Activated naive CD4-positive, alpha-beta T cell treated with anti-CD3 and anti-CD28 coated beads, Interleukin-2, amount 10 ng/mL, durations not matched to agents 7 days and 5 days (primary cell): Measurements from ENCODE around the gene CCNG1.
"Not testable (repeated sequence)": the region's sequence is repeated elsewhere in the genome, so short reads cannot be mapped to it uniquely, and the experiment has no call there.

Experiments used
- CTCF ChIA-PET: fragments of 350-600 bp; sonication (Branson Sonifier 250); formaldehyde crosslinking; loops from one replicate; lab custom pipeline; 2021; ENCODE audit warnings: antibody characterized with exemption; lab: Charles Lee
- DNase-seq: peaks from one replicate; pipeline ENCODE4 v3.0.0-alpha.2; 2020
- H3K27ac Mint-ChIP-seq: one replicate; pipeline ENCODE4 v1.8.0; 2021; ENCODE audit warnings: mild to moderate bottlenecking, moderate library complexity, mixed read lengths
- H3K27me3 Mint-ChIP-seq: one replicate; pipeline ENCODE4 v1.8.0; 2021; ENCODE audit warnings: mild to moderate bottlenecking, mixed read lengths
- H3K36me3 Mint-ChIP-seq: one replicate; pipeline ENCODE4 v1.8.0; 2021; ENCODE audit warnings: mixed read lengths
- H3K4me1 Mint-ChIP-seq: one replicate; pipeline ENCODE4 v1.8.0; 2021; ENCODE audit warnings: mixed read lengths
- H3K4me3 Mint-ChIP-seq: one replicate; pipeline ENCODE4 v1.8.0; 2021; ENCODE audit warnings: mild to moderate bottlenecking, moderate library complexity, mixed read lengths
- H3K9me3 Mint-ChIP-seq: one replicate; pipeline ENCODE4 v1.8.0; 2021; ENCODE audit warnings: mixed read lengths

The CCNG1 gene

DNA sequence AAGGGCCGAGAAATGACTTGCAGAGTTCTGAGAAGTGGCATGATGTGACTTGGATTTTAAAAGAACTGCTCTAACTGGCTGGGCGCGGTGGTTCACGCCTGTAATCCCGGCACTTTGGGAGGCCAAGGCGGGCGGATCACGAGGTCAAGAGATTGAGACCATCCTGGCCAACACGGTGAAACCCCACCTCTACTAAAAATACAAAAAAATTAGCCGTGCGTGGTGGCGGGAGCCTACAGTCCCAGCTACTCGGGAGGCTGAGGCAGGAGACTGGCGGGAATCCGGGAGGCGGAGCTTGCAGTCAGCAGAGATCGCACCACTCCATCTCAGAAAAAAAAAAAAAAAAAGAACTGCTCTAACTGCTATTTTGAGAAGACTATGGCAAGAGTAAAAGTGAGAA is 18.0 kb downstream of the CCNG1 start:
- not testable (repeated sequence) for DNase-seq, H3K27ac Mint-ChIP-seq, H3K9me3 Mint-ChIP-seq, H3K4me3 Mint-ChIP-seq, H3K27me3 Mint-ChIP-seq
- peaks cover 28% of the 10 kb centered on the region for H3K4me1 Mint-ChIP-seq
- CTCF ChIA-PET = interaction anchor here (1.1 kb wide), 1 partner anchor 18 kb away, joined by 4 read pairs; no protein-coding TSS in a partner anchor
- peaks cover 57% of the 10 kb centered on the region for H3K36me3 Mint-ChIP-seq

DNA sequence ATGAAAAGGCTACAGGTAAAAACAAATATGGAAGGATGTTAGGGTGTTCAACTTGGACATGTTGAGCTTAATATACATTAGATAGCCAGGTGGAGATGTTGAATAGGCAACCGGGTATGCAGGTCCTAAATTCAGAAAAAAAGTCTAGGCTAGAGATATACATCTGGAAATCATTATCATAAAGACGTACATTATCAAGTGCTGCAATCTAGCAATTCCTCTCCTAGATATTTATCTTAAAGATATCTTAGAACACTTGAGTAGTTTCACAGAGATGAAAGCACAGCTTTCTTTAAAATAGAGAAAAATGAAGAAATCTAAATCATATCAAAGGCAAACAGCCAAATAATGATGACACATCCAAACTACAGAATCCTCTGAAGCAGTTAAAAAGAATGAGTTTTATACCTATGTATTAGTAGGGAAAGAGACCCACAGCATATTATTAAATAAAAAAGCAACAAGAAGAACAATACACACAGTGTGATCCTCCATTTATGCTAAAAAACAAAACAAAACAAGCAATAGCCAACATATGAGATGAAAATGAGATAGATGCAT is 18.7 kb downstream of the CCNG1 start:
- H3K9me3 Mint-ChIP-seq = no peaks in the 10 kb centered on the region
- H3K27me3 Mint-ChIP-seq = peaks cover 6% of the 10 kb centered on the region
- no peak overlapping the region for H3K27ac Mint-ChIP-seq
- H3K36me3 Mint-ChIP-seq = peaks cover 55% of the 10 kb centered on the region
- H3K4me1 Mint-ChIP-seq = peaks cover 28% of the 10 kb centered on the region
- H3K4me3 Mint-ChIP-seq = no peak overlapping the region
- CTCF ChIA-PET = no interaction called here
- DNase-seq = no peak

DNA sequence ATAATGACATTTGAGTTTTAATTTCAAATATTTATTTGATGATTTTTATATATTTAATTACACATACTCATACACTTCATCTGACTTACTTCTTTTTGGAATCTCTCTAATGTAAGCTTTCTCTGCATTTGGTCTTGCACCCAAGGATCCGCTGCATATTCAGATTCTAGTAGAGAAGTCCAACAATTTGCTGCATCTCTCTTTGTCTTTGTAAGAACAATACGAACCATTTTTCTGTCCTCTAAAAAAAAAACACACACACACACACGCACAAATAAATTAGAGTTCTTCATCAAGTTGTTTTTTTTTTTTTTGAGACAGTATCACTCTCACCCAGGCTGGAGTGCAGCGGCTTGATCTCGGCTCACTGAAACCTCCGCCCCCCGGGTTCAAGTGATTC is 19.4 kb downstream of the CCNG1 start:
- no peak for DNase-seq
- peaks cover 31% of the 10 kb centered on the region for H3K4me1 Mint-ChIP-seq
- no peaks in the 10 kb centered on the region for H3K9me3 Mint-ChIP-seq
- peaks cover 6% of the 10 kb centered on the region for H3K27me3 Mint-ChIP-seq
- CTCF ChIA-PET = no interaction called here
- no peak overlapping the region for H3K4me3 Mint-ChIP-seq
- H3K36me3 Mint-ChIP-seq = peaks cover 50% of the 10 kb centered on the region
- no peak overlapping the region for H3K27ac Mint-ChIP-seq

DNA sequence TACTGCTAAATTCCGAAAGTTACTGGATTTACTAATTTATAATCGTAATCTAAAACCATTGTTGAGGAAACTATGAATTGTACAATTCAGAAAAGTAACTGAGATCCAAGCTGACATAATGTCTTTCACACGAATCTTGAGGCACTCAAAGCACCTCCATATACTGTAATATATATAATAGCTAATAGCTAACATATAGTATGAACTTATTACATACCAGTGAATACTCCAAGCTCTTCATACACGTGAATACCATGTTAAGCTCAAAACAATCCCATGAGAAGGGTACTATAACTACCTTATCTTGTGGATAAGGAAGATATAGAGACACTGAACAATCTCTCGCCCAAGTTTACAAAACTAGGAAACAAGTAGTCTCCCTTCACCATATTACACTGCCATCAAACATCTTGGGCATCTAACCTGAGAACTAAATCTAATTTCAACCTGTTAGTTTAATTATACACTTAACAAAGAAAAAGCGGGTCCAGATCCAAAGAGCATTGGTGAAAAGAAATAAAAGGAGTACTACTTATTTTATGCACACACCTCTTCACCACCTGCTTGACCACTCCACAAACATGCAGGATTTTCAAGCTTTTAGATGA is 21.5 kb downstream of the CCNG1 start:
- H3K4me3 Mint-ChIP-seq = peak overlapping the region; percentile 93
- peaks cover 46% of the 10 kb centered on the region for H3K4me1 Mint-ChIP-seq
- no peaks in the 10 kb centered on the region for H3K9me3 Mint-ChIP-seq
- peaks cover 6% of the 10 kb centered on the region for H3K27me3 Mint-ChIP-seq
- CTCF ChIA-PET = interaction anchor here (1.2 to 1.7 kb wide), 5 partner anchors 9 to 52 kb away, joined by 3 to 5 read pairs (median 3); no protein-coding TSS in a partner anchor
- peak overlapping the region; percentile 100 for H3K27ac Mint-ChIP-seq
- peaks cover 42% of the 10 kb centered on the region for H3K36me3 Mint-ChIP-seq
- DNase-seq = no peak

DNA sequence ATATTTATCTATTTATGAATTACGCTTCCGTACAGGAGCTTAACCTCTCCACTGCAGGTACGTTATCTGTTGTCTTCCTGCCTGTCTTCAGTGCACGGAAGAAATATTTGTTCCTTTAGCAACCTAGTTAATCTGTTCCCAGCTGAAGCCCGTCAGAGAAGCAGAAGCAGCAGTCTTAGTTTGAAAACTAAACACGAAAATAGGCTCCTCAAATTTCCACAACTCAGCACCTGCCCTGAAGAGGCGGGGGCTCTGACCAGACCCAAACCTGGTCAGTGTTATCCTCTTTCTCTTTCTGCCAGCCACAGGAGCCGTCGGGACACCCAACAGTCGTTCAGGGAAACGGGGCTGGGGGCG is 22.0 kb downstream of the CCNG1 start:
- Mint-ChIP-seq H3K27ac (peak overlapping the region; percentile 100), H3K4me1 (peaks cover 51% of the 10 kb centered on the region), H3K9me3 (no peaks in the 10 kb centered on the region), H3K4me3 (peak overlapping the region; percentile 93), H3K27me3 (peaks cover 6% of the 10 kb centered on the region), H3K36me3 (peaks cover 46% of the 10 kb centered on the region)
- DNase-seq = no peak
- CTCF ChIA-PET = interaction anchor here (1.2 to 1.7 kb wide), 6 partner anchors 9 to 51 kb away, joined by 3 to 5 read pairs (median 3); no protein-coding TSS in a partner anchor

DNA sequence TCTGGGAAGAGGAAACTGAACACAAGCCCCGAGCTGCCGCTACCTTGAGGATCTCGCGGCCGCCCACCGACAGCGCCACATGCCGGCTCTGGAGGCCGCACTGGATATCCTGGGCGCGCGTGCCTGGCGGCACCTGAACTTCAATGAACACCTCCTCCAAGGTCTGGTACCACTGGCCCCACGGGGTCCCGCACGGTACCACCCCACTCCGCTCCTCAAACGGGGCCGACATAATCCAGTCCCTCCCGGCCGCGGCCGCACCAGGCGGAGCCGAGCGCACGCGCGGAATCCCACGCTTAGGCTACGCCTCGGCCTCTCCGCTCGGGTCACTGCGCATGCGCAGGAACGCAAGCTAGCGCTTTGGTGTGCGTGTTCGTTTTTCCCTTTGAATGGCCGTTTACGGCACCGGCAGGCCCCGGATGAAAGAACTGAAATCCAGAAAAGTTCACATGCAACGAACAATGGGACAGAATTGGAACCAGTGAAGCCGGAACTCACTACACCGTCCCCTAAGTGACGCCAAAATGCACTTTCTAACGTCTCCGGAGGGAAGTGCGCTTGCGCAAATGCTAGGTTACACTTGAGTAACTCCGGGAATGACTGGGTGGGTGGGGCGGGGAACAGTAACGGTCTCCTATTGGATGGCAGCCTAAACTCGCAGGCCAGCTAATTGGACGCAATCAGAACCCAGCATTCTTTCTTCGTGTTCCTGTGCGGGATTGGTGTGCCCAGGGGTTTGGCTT is 22.6 kb downstream of the CCNG1 start, which contains the start of gene NUDCD2:
TSS of gene NUDCD2 (minus strand) at position 284 of the 743 bp plus-strand sequence. CDS start at position 232, 52 bp downstream.
- Mint-ChIP-seq H3K27ac (peak within 1 kb of the TSS; percentile 100), H3K9me3 (no peaks in the 10 kb centered on the region), H3K27me3 (peaks cover 6% of the 10 kb centered on the region), H3K4me1 (peaks cover 55% of the 10 kb centered on the region), H3K36me3 (peaks cover 46% of the 10 kb centered on the region), H3K4me3 (peak within 1 kb of the TSS; percentile 93)
- CTCF ChIA-PET = interaction anchor here (0.9 to 2.0 kb wide), 9 partner anchors 8 to 51 kb away, joined by 3 to 6 read pairs (median 3); no protein-coding TSS in a partner anchor
- DNase-seq = peak; percentile 96

DNA sequence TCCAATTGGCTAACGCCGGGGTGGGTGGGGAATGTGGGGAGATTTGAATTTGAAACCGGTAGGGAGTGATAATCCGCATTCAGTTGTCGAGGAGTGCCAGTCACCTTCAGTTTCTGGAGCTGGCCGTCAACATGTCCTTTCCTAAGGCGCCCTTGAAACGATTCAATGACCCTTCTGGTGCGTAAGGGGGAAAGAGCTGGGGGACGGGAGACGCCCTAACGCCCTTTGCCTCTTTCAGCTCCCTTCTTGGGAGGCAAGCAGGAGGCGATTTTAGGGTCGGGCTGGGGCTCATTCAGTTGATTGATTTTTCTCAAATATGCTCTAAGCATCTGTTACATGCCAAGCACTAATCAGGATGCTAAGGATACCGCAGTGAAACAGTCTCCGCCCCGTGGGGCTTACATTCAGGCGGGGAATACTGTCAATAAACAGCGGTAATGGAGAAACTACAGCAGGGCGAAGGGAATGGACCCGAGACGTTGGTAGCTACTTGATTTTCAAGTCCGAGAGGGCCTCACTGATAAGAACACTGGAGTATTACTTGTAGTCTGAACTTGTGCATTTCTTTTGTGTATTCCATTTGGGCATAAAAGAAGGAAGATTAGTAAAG is 23.3 kb downstream of the CCNG1 start, which contains the start of gene HMMR:
TSS of gene HMMR (plus strand) at position 71 of the 610 bp plus-strand sequence. CDS start at position 132, 61 bp downstream.
- peak within 1 kb of the TSS; percentile 100 for H3K27ac Mint-ChIP-seq
- H3K27me3 Mint-ChIP-seq = peaks cover 6% of the 10 kb centered on the region
- no peak for DNase-seq
- H3K4me3 Mint-ChIP-seq = peak within 1 kb of the TSS; percentile 93
- CTCF ChIA-PET = interaction anchor here (0.9 to 2.0 kb wide), 6 partner anchors 12 to 52 kb away, joined by 3 to 6 read pairs (median 4); partner anchors contain the start of gene MAT2B
- H3K36me3 Mint-ChIP-seq = peaks cover 41% of the 10 kb centered on the region
- H3K9me3 Mint-ChIP-seq = no peaks in the 10 kb centered on the region
- H3K4me1 Mint-ChIP-seq = peaks cover 52% of the 10 kb centered on the region

DNA sequence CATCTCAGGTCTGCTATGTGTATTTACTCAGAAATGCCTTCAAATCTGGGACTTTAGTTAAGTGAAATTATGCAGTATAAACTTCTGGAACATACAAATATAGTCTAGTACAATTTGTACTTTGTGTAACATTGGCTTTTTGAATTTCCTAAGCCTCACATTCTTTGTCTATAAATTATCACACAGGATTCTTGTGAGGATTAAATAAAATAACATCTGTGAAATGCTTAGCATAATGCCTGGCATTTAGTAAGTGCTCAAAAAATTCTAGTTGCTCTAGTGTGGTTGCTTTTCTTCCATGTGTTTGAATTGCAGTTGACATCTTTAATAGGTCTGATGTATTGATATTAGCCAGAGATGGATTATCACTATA is 25.7 kb downstream of the CCNG1 start:
- no peaks in the 10 kb centered on the region for H3K9me3 Mint-ChIP-seq
- DNase-seq = no peak

DNA sequence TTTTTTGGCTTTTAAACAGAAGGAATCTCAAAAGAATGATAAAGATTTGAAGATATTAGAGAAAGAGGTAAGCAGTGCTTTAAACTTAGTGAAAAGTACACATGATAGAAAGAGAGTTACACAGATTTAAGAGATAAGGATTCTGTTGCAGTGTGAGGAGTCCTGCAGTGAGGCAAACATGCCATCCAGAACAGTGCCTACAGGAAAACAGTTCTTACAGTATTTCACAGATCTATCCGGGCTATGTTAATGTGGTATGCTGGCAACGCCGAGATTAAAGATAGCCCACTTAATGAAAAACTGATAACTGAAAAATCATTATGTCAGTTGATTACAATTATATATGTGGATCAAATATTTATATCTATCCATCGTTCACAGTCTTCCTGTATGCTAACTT is 30.3 kb downstream of the CCNG1 start:
- no peak overlapping the region for H3K4me3 Mint-ChIP-seq
- peaks cover 54% of the 10 kb centered on the region for H3K36me3 Mint-ChIP-seq
- DNase-seq = no peak
- no peaks in the 10 kb centered on the region for H3K27me3 Mint-ChIP-seq
- CTCF ChIA-PET = interaction anchor here (0.9 kb wide), 1 partner anchor 9 kb away, joined by 3 read pairs; no protein-coding TSS in a partner anchor
- H3K4me1 Mint-ChIP-seq = peaks cover 41% of the 10 kb centered on the region
- no peaks in the 10 kb centered on the region for H3K9me3 Mint-ChIP-seq
- peak overlapping the region; percentile 85 for H3K27ac Mint-ChIP-seq

More for the DNA sequence above, 25.7 kb downstream of the CCNG1 start:
- H3K4me1 Mint-ChIP-seq = peaks cover 46% of the 10 kb centered on the region
- H3K4me3 Mint-ChIP-seq = peak overlapping the region; percentile 93
- peaks cover 35% of the 10 kb centered on the region for H3K36me3 Mint-ChIP-seq
- H3K27me3 Mint-ChIP-seq = peaks cover 6% of the 10 kb centered on the region
- peak overlapping the region; percentile 100 for H3K27ac Mint-ChIP-seq
- CTCF ChIA-PET = no interaction called here

DNA sequence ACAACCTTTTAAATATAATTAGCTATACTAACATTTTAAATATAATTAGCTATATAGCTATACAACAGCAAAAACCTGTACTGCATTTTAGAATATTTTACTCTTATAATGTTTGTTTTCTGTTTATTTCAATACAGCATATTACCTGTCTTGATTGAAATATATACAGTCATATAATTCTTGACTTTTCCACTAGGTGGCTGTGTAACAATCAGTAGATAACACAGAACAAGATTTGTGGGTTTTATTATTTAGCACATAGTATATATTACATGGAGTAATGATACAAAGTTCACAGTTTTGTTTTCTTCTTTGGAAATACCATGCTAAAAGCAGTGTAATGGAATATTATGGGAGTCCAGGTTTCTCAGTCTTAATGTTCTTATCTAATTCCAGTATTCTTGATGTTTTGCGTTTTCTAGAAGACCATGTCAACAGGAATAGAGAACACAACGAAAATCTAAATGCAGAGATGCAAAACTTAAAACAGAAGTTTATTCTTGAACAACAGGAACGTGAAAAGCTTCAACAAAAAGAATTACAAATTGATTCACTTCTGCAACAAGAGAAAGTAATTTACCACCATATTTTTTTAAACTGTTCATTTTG is 36.3 kb downstream of the CCNG1 start:
- Mint-ChIP-seq H3K36me3 (peaks cover 65% of the 10 kb centered on the region), H3K4me3 (no peak overlapping the region), H3K9me3 (no peaks in the 10 kb centered on the region), H3K27ac (no peak overlapping the region), H3K27me3 (no peaks in the 10 kb centered on the region), H3K4me1 (peaks cover 6% of the 10 kb centered on the region)
- no peak for DNase-seq
- CTCF ChIA-PET = interaction anchor here (0.8 to 1.6 kb wide), 8 partner anchors 13 to 1031 kb away, joined by 3 to 7 read pairs (median 4); partner anchors contain the start of genes HMMR, MAT2B and NUDCD2

DNA sequence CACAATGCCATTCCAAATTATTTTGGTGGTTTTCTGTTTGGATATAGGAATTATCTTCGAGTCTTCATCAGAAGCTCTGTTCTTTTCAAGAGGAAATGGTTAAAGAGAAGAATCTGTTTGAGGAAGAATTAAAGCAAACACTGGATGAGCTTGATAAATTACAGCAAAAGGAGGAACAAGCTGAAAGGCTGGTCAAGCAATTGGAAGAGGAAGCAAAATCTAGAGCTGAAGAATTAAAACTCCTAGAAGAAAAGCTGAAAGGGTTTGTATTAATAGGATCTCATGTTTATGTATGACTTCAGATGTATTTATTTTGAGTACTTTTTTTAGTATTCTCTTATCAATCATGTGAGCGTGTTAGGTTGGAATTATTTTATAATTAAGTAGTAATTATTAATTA is 38.0 kb downstream of the CCNG1 start:
- Mint-ChIP-seq H3K27ac (no peak overlapping the region), H3K9me3 (no peaks in the 10 kb centered on the region), H3K27me3 (no peaks in the 10 kb centered on the region), H3K4me3 (no peak overlapping the region), H3K4me1 (peaks cover 6% of the 10 kb centered on the region), H3K36me3 (peaks cover 67% of the 10 kb centered on the region)
- CTCF ChIA-PET = interaction anchor here (1.6 kb wide), 1 partner anchor 27 kb away, joined by 7 read pairs; no protein-coding TSS in a partner anchor
- no peak for DNase-seq

DNA sequence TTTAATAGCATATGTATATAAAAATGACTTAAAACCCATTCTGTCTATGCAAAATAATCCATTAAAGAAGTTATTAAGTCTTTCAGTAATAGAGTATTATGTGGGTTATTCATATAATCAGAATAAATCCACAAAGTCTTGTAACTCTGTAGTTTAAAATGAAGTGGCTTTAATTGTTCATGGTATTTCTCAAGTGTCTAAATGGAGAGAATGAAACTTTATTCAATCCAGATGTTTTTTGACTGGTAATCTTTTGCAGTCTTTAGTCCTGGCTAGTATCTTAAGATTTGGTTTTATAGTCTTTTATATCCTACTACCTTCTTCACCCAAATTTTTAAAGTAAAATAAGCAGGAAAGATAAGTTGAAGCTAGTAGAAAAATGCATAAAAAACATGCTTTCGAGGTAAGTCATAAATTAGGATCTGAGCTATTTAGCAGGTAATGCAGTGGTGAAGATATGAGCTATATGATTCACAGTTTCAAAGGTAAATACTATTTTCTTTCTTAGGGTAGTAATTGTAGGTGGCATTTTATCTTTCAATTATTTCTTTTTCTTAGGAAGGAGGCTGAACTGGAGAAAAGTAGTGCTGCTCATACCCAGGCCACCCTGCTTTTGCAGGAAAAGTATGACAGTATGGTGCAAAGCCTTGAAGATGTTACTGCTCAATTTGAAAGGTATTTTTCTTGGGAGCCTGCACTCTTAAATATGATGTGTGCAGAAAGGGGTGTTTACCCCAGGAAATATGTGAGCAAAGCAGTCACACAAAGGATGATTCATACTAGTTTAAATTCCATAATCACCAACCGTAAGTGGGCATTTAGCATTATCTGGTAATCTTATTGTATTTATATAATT is 41.0 kb downstream of the CCNG1 start:
- Mint-ChIP-seq H3K4me1 (no peaks in the 10 kb centered on the region), H3K9me3 (no peaks in the 10 kb centered on the region), H3K27ac (no peak overlapping the region), H3K36me3 (peaks cover 70% of the 10 kb centered on the region), H3K4me3 (no peak overlapping the region), H3K27me3 (no peaks in the 10 kb centered on the region)
- no peak for DNase-seq
- CTCF ChIA-PET = no interaction called here

DNA sequence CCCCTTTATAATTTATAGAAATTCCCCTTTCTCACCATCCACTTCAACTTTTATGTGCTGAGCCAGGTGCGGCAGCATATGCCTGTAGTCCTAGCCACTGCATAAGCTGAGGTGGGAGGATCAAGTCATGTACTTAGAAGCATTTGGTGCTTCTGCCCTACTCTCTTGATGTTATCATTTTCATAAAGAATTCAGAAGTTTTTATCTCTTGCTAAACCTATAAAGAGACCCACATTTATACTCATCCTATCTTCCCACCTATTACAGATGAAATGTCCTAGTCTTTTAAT is 41.5 kb downstream of the CCNG1 start:
- Mint-ChIP-seq H3K27ac (no peak overlapping the region), H3K9me3 (no peaks in the 10 kb centered on the region), H3K36me3 (peaks cover 71% of the 10 kb centered on the region), H3K27me3 (no peaks in the 10 kb centered on the region), H3K4me1 (no peaks in the 10 kb centered on the region), H3K4me3 (no peak overlapping the region)
- CTCF ChIA-PET = no interaction called here
- DNase-seq = no peak
